Measurements from ENCODE around the gene WDR64. TPM values are rescaled to one million over a fixed set of nuclear protein-coding genes. Genes with fewer than 3 reads are reported as not detected.

Gene WDR64
- total and polyA plus RNA-seq, 2 experiments from 2014 or later, result not detected

GRCh38 chr1:241630476-241630875, 21.6 kb upstream of the WDR64 start:
- no peaks in the 10 kb centered on the region for H3K27me3 Mint-ChIP-seq (ENCODE audit: insufficient read depth, low read depth, poor library complexity)
- Histone ChIP-seq H3K27me3 (ENCODE audit: insufficient read depth) (no peaks in the 10 kb centered on the region), H3K9me2 (ENCODE audit: insufficient read depth) (no peaks in the 10 kb centered on the region), H3K4me1 (ENCODE audit: insufficient read depth) (peaks cover 31% of the 10 kb centered on the region), H3K4me3 (no peak overlapping the region), H3K27ac (ENCODE audit: low read depth) (no peak overlapping the region), H4K20me1 (replicated peaks; ENCODE audit: insufficient read depth) (peaks cover 9% of the 10 kb centered on the region; the same call in 1 of the 2 replicates), H3K4me2 (no peak overlapping the region), H2AFZ (no peak overlapping the region), H3K36me3 (ENCODE audit: insufficient read depth) (peaks cover 5% of the 10 kb centered on the region; the same call in 1 of the 2 replicates), H3F3A (replicated peaks; ENCODE audit: low read depth) (no peaks in the 10 kb centered on the region), H3K79me2 (replicated peaks; ENCODE audit: insufficient read depth) (peaks cover 60% of the 10 kb centered on the region)
- peaks cover 27% of the 10 kb centered on the region; the same call in 2 of the 3 replicates for H3K36me3 Mint-ChIP-seq (ENCODE audit: low read depth)
- no peak overlapping the region for H3K4me3 Mint-ChIP-seq
- no peak for DNase-seq (ENCODE audit: low spot score)
- TF ChIP-seq NANOG (IDR thresholded peaks at IDR 0.05; ENCODE audit: borderline replicate concordance) (no peak), ZNF331 (CRISPR knock-in tag; IDR thresholded peaks at IDR 0.05; ENCODE audit: low read depth) (no peak), ETS1 (IDR thresholded peaks at IDR 0.05) (no peak), EZH2phosphoT487 (IDR thresholded peaks at IDR 0.05; ENCODE audit: unreplicated experiment) (no peak), STAT1 (IDR thresholded peaks at IDR 0.05; ENCODE audit: unreplicated experiment) (no peak), ZNF462 (CRISPR knock-in tag; IDR thresholded peaks at IDR 0.05) (no peak), EZH2 (IDR thresholded peaks at IDR 0.05; ENCODE audit: low read depth, unreplicated experiment) (no peak), CTCF (conservative IDR thresholded peaks at IDR 0.05; ENCODE audit: low read depth in 2 of 2) (no peak), REST (IDR thresholded peaks at IDR 0.05; ENCODE audit: unreplicated experiment) (no peak), POLR2AphosphoS5 (IDR thresholded peaks at IDR 0.05; ENCODE audit: low read depth) (no peak), JUNB (IDR thresholded peaks at IDR 0.05; ENCODE audit: unreplicated experiment) (no peak)
- H3K4me1 Mint-ChIP-seq, result peaks cover 38% of the 10 kb centered on the region
- H3K9me3 Mint-ChIP-seq, result no peaks in the 10 kb centered on the region
- ATAC-seq, result no peak
- H3K27ac Mint-ChIP-seq, result no peak overlapping the region
